Measurements from ENCODE around the gene STOML1.
"Not testable (repeated sequence)": the region's sequence is repeated elsewhere in the genome, so short reads cannot be mapped to it uniquely, and the experiment has no call there.

The STOML1 gene

GRCh38 chr15:73940061-73940981, 51.8 kb downstream of the STOML1 start:
- Mint-ChIP-seq H3K36me3 (no peaks in the 10 kb centered on the region), H3K4me1 (peaks cover 20% of the 10 kb centered on the region), H3K4me3 (no peak overlapping the region), H3K27ac (peak overlapping the region; percentile 56), H3K9me3 (no peaks in the 10 kb centered on the region)
- no peak for ATAC-seq
- DNase-seq (ENCODE audit: low spot score in 2 of 2): no peak

GRCh38 chr15:73939138-73939537, 53.0 kb downstream of the STOML1 start:
- Mint-ChIP-seq H3K4me1 (peaks cover 29% of the 10 kb centered on the region), H3K9me3 (no peaks in the 10 kb centered on the region), H3K4me3 (no peak overlapping the region), H3K36me3 (no peaks in the 10 kb centered on the region), H3K27ac (peak overlapping the region; percentile 60)
- DNase-seq (ENCODE audit: low spot score in 2 of 2): no peak
- no peak for ATAC-seq

GRCh38 chr15:73938516-73938915, 53.6 kb downstream of the STOML1 start:
- not testable (repeated sequence) for H3K36me3 Mint-ChIP-seq

GRCh38 chr15:73937726-73938125, 54.4 kb downstream of the STOML1 start:
- H3K4me3 Mint-ChIP-seq: no peak overlapping the region
- H3K4me1 Mint-ChIP-seq: peaks cover 25% of the 10 kb centered on the region
- H3K36me3 Mint-ChIP-seq: no peaks in the 10 kb centered on the region
- no peaks in the 10 kb centered on the region for H3K9me3 Mint-ChIP-seq
- H3K27ac Mint-ChIP-seq: no peak overlapping the region
- no peak for ATAC-seq
- DNase-seq (ENCODE audit: low spot score in 2 of 2): no peak

More at GRCh38 chr15:73938516-73938915, 53.6 kb downstream of the STOML1 start:
- not testable (repeated sequence) for H3K27ac Mint-ChIP-seq; H3K4me3 Mint-ChIP-seq; ATAC-seq; DNase-seq (ENCODE audit: low spot score in 2 of 2); H3K9me3 Mint-ChIP-seq
- H3K4me1 Mint-ChIP-seq: peaks cover 29% of the 10 kb centered on the region

- no peak overlapping the region for H3K4me3 Mint-ChIP-seq
- no peak overlapping the region for H3K27ac Mint-ChIP-seq
- H3K9me3 Mint-ChIP-seq: no peaks in the 10 kb centered on the region
- peaks cover 21% of the 10 kb centered on the region for H3K4me1 Mint-ChIP-seq
- DNase-seq (ENCODE audit: low spot score in 2 of 2) (no peak), ATAC-seq (no peak)
- H3K36me3 Mint-ChIP-seq: no peaks in the 10 kb centered on the region
Measured at GRCh38 chr15:73937296-73937695, 54.8 kb downstream of the STOML1 start.

- H3K9me3 Mint-ChIP-seq: no peaks in the 10 kb centered on the region
- peaks cover 17% of the 10 kb centered on the region for H3K4me1 Mint-ChIP-seq
- ATAC-seq (no peak), DNase-seq (ENCODE audit: low spot score in 2 of 2) (no peak)
- H3K27ac Mint-ChIP-seq: no peak overlapping the region
- H3K36me3 Mint-ChIP-seq: no peaks in the 10 kb centered on the region
- no peak overlapping the region for H3K4me3 Mint-ChIP-seq
Measured at GRCh38 chr15:73936588-73937290, 55.4 kb downstream of the STOML1 start.

GRCh38 chr15:73936181-73936580, 55.9 kb downstream of the STOML1 start:
- ATAC-seq (no peak), DNase-seq (ENCODE audit: low spot score in 2 of 2) (no peak)
- Mint-ChIP-seq H3K9me3 (no peaks in the 10 kb centered on the region), H3K36me3 (no peaks in the 10 kb centered on the region), H3K4me3 (no peak overlapping the region), H3K4me1 (peaks cover 18% of the 10 kb centered on the region), H3K27ac (no peak overlapping the region)

- H3K9me3 Mint-ChIP-seq: no peaks in the 10 kb centered on the region
- ATAC-seq: no peak
- peaks cover 19% of the 10 kb centered on the region for H3K4me1 Mint-ChIP-seq
- DNase-seq (ENCODE audit: low spot score in 2 of 2): no peak
- H3K4me3 Mint-ChIP-seq: no peak overlapping the region
- no peak overlapping the region for H3K27ac Mint-ChIP-seq
- no peaks in the 10 kb centered on the region for H3K36me3 Mint-ChIP-seq
Measured at GRCh38 chr15:73935547-73935946, 56.5 kb downstream of the STOML1 start.

GRCh38 chr15:73934281-73934680, 57.8 kb downstream of the STOML1 start:
- Mint-ChIP-seq H3K4me3 (no peak overlapping the region), H3K36me3 (no peaks in the 10 kb centered on the region), H3K27ac (no peak overlapping the region), H3K4me1 (peaks cover 25% of the 10 kb centered on the region), H3K9me3 (no peaks in the 10 kb centered on the region)
- ATAC-seq (no peak), DNase-seq (ENCODE audit: low spot score in 2 of 2) (no peak)

- ATAC-seq: no peak
- DNase-seq (ENCODE audit: low spot score in 2 of 2): no peak
- no peak overlapping the region for H3K4me3 Mint-ChIP-seq
- no peaks in the 10 kb centered on the region for H3K9me3 Mint-ChIP-seq
- H3K36me3 Mint-ChIP-seq: no peaks in the 10 kb centered on the region
- no peak overlapping the region for H3K27ac Mint-ChIP-seq
- H3K4me1 Mint-ChIP-seq: peaks cover 38% of the 10 kb centered on the region
Measured at GRCh38 chr15:73932381-73933191, 59.5 kb downstream of the STOML1 start.

GRCh38 chr15:73931441-73931840, 60.7 kb downstream of the STOML1 start:
- no peak for ATAC-seq
- Mint-ChIP-seq H3K36me3 (no peaks in the 10 kb centered on the region), H3K4me3 (no peak overlapping the region), H3K27ac (peak overlapping the region; percentile 57), H3K4me1 (peaks cover 38% of the 10 kb centered on the region), H3K9me3 (no peaks in the 10 kb centered on the region)
- DNase-seq (ENCODE audit: low spot score in 2 of 2): no peak

- Mint-ChIP-seq H3K9me3 (no peaks in the 10 kb centered on the region), H3K27ac (peak overlapping the region; percentile 57), H3K36me3 (no peaks in the 10 kb centered on the region), H3K4me1 (peaks cover 40% of the 10 kb centered on the region), H3K4me3 (no peak overlapping the region)
- no peak for ATAC-seq
- no peak for DNase-seq (ENCODE audit: low spot score in 2 of 2)
Measured at GRCh38 chr15:73930790-73931281, 61.3 kb downstream of the STOML1 start.

- Mint-ChIP-seq H3K36me3 (no peaks in the 10 kb centered on the region), H3K4me3 (no peak overlapping the region), H3K4me1 (peaks cover 44% of the 10 kb centered on the region), H3K27ac (peak overlapping the region; percentile 57), H3K9me3 (no peaks in the 10 kb centered on the region)
- DNase-seq (ENCODE audit: low spot score in 2 of 2): no peak
- ATAC-seq: no peak
Measured at GRCh38 chr15:73930371-73930770, 61.7 kb downstream of the STOML1 start.

- H3K9me3 Mint-ChIP-seq: no peaks in the 10 kb centered on the region
- ATAC-seq (no peak), DNase-seq (ENCODE audit: low spot score in 2 of 2) (no peak)
- no peaks in the 10 kb centered on the region for H3K36me3 Mint-ChIP-seq
- H3K4me3 Mint-ChIP-seq: peak overlapping the region; percentile 74
- no peak overlapping the region for H3K27ac Mint-ChIP-seq
- H3K4me1 Mint-ChIP-seq: peaks cover 48% of the 10 kb centered on the region
Measured at GRCh38 chr15:73928971-73929627, 63.0 kb downstream of the STOML1 start.
